GM06990 (cell line): ENCODE data around the gene RPTOR.

ENCODE experiments used
- DNase-seq: peaks from one replicate; pipeline ENCODE4 v3.0.0-alpha.2; 2011; ENCODE audit not compliant: insufficient read length; ENCODE audit errors: extremely low read depth
- H3K27me3 ChIP-seq: replicated peaks from 2 replicates; pipeline ENCODE4 v1.6.0; 2011; ENCODE audit warnings: low read length; ENCODE audit not compliant: control insufficient read depth, insufficient read depth
- H3K36me3 ChIP-seq: 2 replicates; pipeline ENCODE4 v1.5.1; 2011; ENCODE audit warnings: low read length; ENCODE audit not compliant: control insufficient read depth, insufficient read depth
- H3K4me3 ChIP-seq: replicated peaks from 2 replicates; pipeline ENCODE4 v1.5.1; 2011; ENCODE audit warnings: low read depth, mild to moderate bottlenecking, control low read depth, low read length
- CTCF ChIP-seq: IDR thresholded peaks from 2 replicates; pipeline ENCODE4 v1.5.1; 2011; ENCODE audit warnings: low read length, control low read depth, mild to moderate bottlenecking, inconsistent platforms; ENCODE audit not compliant: insufficient read depth, poor library complexity, severe bottlenecking

Gene RPTOR

GRCh38 chr17:80992077-80992947 lies 447.7 kb downstream of the RPTOR start:
- DNase-seq = no peak
- peak overlapping the region; percentile 73 for H3K4me3 ChIP-seq
- TF ChIP-seq CTCF = no peak
- peaks cover 7% of the 10 kb centered on the region for H3K36me3 ChIP-seq
- H3K27me3 ChIP-seq = no peaks in the 10 kb centered on the region; the same call in 1 of the 2 replicates

GRCh38 chr17:80992948-80993624 lies 448.4 kb downstream of the RPTOR start:
- peak overlapping the region; percentile 73 for H3K4me3 ChIP-seq
- no peak for DNase-seq
- TF ChIP-seq CTCF = no peak
- no peaks in the 10 kb centered on the region for H3K27me3 ChIP-seq
- peaks cover 9% of the 10 kb centered on the region for H3K36me3 ChIP-seq

- H3K27me3 ChIP-seq = no peaks in the 10 kb centered on the region
- TF ChIP-seq CTCF = no peak
- no peak overlapping the region for H3K4me3 ChIP-seq
- DNase-seq = no peak
- H3K36me3 ChIP-seq = peaks cover 15% of the 10 kb centered on the region
Measured at GRCh38 chr17:80995131-80995530, 450.5 kb downstream of the RPTOR start.

GRCh38 chr17:80996422-80997305 lies 452.0 kb downstream of the RPTOR start:
- peaks cover 15% of the 10 kb centered on the region for H3K36me3 ChIP-seq
- no peak for TF ChIP-seq CTCF
- H3K27me3 ChIP-seq = no peaks in the 10 kb centered on the region
- no peak overlapping the region for H3K4me3 ChIP-seq
- no peak for DNase-seq

GRCh38 chr17:80997424-80998117 lies 452.9 kb downstream of the RPTOR start:
- DNase-seq = no peak
- peaks cover 15% of the 10 kb centered on the region for H3K36me3 ChIP-seq

More at GRCh38 chr17:80997424-80998117, 452.9 kb downstream of the RPTOR start:
- TF ChIP-seq CTCF = no peak
- H3K27me3 ChIP-seq = no peaks in the 10 kb centered on the region
- no peak overlapping the region for H3K4me3 ChIP-seq
